Measurements from ENCODE around the gene CD40.

The CD40 gene

DNA sequence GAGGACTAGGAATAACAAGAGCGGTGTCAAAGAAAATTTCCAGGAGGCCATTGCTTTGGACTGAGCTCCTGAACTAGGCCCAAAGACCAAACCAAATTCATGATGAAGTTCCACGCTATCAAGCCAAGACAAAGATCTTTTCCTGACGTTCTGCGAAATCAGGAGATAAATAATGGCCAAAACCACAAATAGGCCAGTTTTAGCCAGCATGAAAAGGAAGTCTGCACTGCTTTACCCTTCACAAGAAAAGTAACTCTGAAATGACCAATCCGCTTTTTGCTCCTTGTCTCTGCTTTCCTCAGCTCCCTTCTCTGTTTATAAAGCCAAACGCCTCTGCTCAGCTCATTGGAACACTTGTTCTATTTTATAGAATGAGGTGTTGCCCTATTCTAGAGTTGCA is 35.0 kb upstream of the CD40 start:
- no peak for TF ChIP-seq MYC (IDR thresholded peaks at IDR 0.05; ENCODE audit: low read depth, low read length)
- TF ChIP-seq, protein P1, sequence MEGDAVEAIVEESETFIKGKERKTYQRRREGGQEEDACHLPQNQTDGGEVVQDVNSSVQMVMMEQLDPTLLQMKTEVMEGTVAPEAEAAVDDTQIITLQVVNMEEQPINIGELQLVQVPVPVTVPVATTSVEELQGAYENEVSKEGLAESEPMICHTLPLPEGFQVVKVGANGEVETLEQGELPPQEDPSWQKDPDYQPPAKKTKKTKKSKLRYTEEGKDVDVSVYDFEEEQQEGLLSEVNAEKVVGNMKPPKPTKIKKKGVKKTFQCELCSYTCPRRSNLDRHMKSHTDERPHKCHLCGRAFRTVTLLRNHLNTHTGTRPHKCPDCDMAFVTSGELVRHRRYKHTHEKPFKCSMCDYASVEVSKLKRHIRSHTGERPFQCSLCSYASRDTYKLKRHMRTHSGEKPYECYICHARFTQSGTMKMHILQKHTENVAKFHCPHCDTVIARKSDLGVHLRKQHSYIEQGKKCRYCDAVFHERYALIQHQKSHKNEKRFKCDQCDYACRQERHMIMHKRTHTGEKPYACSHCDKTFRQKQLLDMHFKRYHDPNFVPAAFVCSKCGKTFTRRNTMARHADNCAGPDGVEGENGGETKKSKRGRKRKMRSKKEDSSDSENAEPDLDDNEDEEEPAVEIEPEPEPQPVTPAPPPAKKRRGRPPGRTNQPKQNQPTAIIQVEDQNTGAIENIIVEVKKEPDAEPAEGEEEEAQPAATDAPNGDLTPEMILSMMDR (IDR thresholded peaks at IDR 0.05; ENCODE audit: low read depth, low read length): no peak
- no peak overlapping the region for H3K4me3 ChIP-seq (ENCODE audit: low read depth, low read length)
- no peak for DNase-seq (ENCODE audit: low read depth)

DNA sequence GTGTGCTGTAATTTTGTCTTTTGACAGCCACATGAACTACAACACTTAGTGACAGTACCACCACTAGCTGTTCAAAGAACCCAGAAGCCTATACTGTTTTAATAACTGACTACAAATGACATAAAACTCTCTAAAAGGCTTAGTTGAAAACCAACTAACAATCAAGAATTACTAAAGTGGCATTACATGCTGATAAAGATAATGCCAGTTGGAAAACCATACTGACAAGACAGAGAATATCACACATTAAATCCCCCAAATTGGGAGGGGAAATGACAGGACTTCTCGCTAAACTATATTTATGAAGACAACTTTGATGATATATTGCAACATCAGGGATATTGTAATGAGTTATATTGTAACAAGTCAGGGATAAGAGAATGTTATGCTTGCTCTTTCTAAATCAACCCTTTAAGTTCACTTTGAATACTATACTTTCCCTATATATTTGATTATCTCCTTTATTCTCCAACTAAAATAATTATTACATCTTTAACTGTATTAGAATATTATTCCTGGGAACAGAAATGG is 34.5 kb upstream of the CD40 start:
- no peak for DNase-seq (ENCODE audit: low read depth)
- TF ChIP-seq MYC (IDR thresholded peaks at IDR 0.05; ENCODE audit: low read depth, low read length): no peak
- no peak for TF ChIP-seq POLR2A (IDR thresholded peaks at IDR 0.05; ENCODE audit: extremely low read depth, insufficient read length)
- TF ChIP-seq, protein P1 (IDR thresholded peaks at IDR 0.05; ENCODE audit: low read depth, low read length): no peak
- TF ChIP-seq, protein P2, sequence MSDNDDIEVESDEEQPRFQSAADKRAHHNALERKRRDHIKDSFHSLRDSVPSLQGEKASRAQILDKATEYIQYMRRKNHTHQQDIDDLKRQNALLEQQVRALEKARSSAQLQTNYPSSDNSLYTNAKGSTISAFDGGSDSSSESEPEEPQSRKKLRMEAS (IDR thresholded peaks at IDR 0.05; ENCODE audit: low read depth, low read length): no peak
- no peak overlapping the region for H3K4me3 ChIP-seq (ENCODE audit: low read depth, low read length)

GRCh38 chr20:46084805-46085178 is 33.3 kb upstream of the CD40 start:
- no peak overlapping the region for H3K4me3 ChIP-seq (ENCODE audit: low read depth, low read length)
- TF ChIP-seq POLR2A (IDR thresholded peaks at IDR 0.05; ENCODE audit: extremely low read depth, insufficient read length) (no peak), MYC (IDR thresholded peaks at IDR 0.05; ENCODE audit: low read depth, low read length) (no peak)
- TF ChIP-seq, protein P1 (IDR thresholded peaks at IDR 0.05; ENCODE audit: low read depth, low read length): no peak
- TF ChIP-seq, protein P2 (IDR thresholded peaks at IDR 0.05; ENCODE audit: low read depth, low read length): no peak
- no peak for DNase-seq (ENCODE audit: low read depth)

- no peak for TF ChIP-seq POLR2A (IDR thresholded peaks at IDR 0.05; ENCODE audit: extremely low read depth, insufficient read length)
- TF ChIP-seq MYC (IDR thresholded peaks at IDR 0.05; ENCODE audit: low read depth, low read length): no peak
- TF ChIP-seq, protein P1 (IDR thresholded peaks at IDR 0.05; ENCODE audit: low read depth, low read length): no peak
- TF ChIP-seq, protein P2 (IDR thresholded peaks at IDR 0.05; ENCODE audit: low read depth, low read length): no peak
- H3K4me3 ChIP-seq (ENCODE audit: low read depth, low read length): no peak overlapping the region
- DNase-seq (ENCODE audit: low read depth): peak; percentile 24
Observed at GRCh38 chr20:46085179-46085851, 32.8 kb upstream of the CD40 start.

DNA sequence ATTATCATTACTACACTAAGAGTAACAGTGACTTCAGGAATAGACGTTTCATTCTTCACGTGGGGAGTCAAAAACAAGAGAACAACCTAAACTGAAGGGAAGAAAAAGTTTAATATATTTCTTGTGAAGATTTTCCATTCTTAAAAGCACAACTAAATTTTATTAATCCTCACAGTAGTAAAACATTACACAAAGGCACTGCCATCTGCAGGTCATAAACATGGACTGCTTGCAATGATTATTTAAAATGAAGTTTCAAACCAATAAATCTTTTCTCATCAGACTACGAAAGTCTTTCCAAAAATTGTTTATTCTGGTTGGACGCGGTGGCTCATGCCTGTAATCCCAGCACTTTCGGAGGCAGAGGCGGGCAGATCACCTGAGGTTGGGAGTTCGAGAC is 31.0 kb upstream of the CD40 start:
- TF ChIP-seq, protein P2 (IDR thresholded peaks at IDR 0.05; ENCODE audit: low read depth, low read length): no peak
- TF ChIP-seq POLR2A (IDR thresholded peaks at IDR 0.05; ENCODE audit: extremely low read depth, insufficient read length) (no peak), MYC (IDR thresholded peaks at IDR 0.05; ENCODE audit: low read depth, low read length) (no peak)
- TF ChIP-seq, protein P1 (IDR thresholded peaks at IDR 0.05; ENCODE audit: low read depth, low read length): no peak
- no peak overlapping the region for H3K4me3 ChIP-seq (ENCODE audit: low read depth, low read length)
- DNase-seq (ENCODE audit: low read depth): peak; percentile 34

Data from NB4 (cell line).